ENCODE measurements around the gene ULBP3. TPM values are rescaled to one million over a fixed set of nuclear protein-coding genes. Genes with fewer than 3 reads are reported as not detected.

Gene ULBP3
- total RNA-seq, 1 experiment from 2014 or later = 18.4 TPM

- TF ChIP-seq YY1 (IDR thresholded peaks at IDR 0.05; ENCODE audit: extremely low read depth, insufficient replicate concordance, low read depth, low read length) (no peak), TCF7L2 (IDR thresholded peaks at IDR 0.05; ENCODE audit: borderline replicate concordance, extremely low read depth, insufficient read depth, insufficient read length) (no peak), FOSL1 (IDR thresholded peaks at IDR 0.05; ENCODE audit: low read depth) (no peak)
These were observed 38.3 kb downstream of the ULBP3 start (continued) for GRCh38 chr6:150030611-150031010.

- no peaks in the 10 kb centered on the region for H4K20me1 ChIP-seq (ENCODE audit: insufficient read depth)
- ATAC-seq = no peak
- H3K27me3 ChIP-seq (ENCODE audit: insufficient read depth, low read length) = no peaks in the 10 kb centered on the region
- ChIA-PET RAD21 (ENCODE audit: low non-redundant PET in 1 of 2, low total read pairs in 2 of 2, uncharacterized antibody in 2 of 2, unreplicated experiment in 2 of 2) (no interaction called here), POLR2A (no interaction called here), CTCF (no interaction called here)
- H2AFZ ChIP-seq (ENCODE audit: low read depth, low read length, poor library complexity, severe bottlenecking) = no peak overlapping the region
- H3K27ac ChIP-seq (ENCODE audit: low read depth, low read length) = no peak overlapping the region
- no peaks in the 10 kb centered on the region for H3K9me3 ChIP-seq (ENCODE audit: control insufficient read depth in 1 of 2, insufficient read depth in 1 of 2, low read depth in 1 of 2, low read length in 2 of 2)
- H3K4me3 ChIP-seq (replicated peaks in 1 of 2; ENCODE audit: low read depth in 1 of 2, low read length in 2 of 2) = no peak overlapping the region
- peaks cover 19 to 26% of the 10 kb centered on the region in 2 experiments for H3K4me1 ChIP-seq (ENCODE audit: control insufficient read depth in 1 of 2, insufficient read depth in 2 of 2, low read length in 2 of 2)
- no peaks in the 10 kb centered on the region for H3K36me3 ChIP-seq (ENCODE audit: control insufficient read depth in 1 of 2, insufficient read depth in 2 of 2, low read length in 2 of 2)
- H3K9ac ChIP-seq (ENCODE audit: low read length) = no peak overlapping the region
- intact Hi-C loops (cut with micrococcal nuclease) = loop anchor here (5.0 kb wide), 1 partner anchor 308 kb away; no protein-coding TSS in a partner anchor
- H3K9me2 ChIP-seq (ENCODE audit: insufficient read depth) = no peaks in the 10 kb centered on the region
- no peak for TF ChIP-seq TCF7L2 (IDR thresholded peaks at IDR 0.05; ENCODE audit: borderline replicate concordance, extremely low read depth, insufficient read depth, insufficient read length)
- no peak for TF ChIP-seq SP1 (IDR thresholded peaks at IDR 0.05; ENCODE audit: low read depth)
- TF ChIP-seq CEBPB (IDR thresholded peaks at IDR 0.05; ENCODE audit: low read depth) = no peak
- no peak for TF ChIP-seq SIN3A (IDR thresholded peaks at IDR 0.05; ENCODE audit: low read depth)
- TF ChIP-seq REST (IDR thresholded peaks at IDR 0.05; ENCODE audit: low read depth) = no peak
- no peak for TF ChIP-seq EZH2 (IDR thresholded peaks at IDR 0.05)
- no peak for TF ChIP-seq ZNF274 (IDR thresholded peaks at IDR 0.05; ENCODE audit: low read depth, low read length)
- TF ChIP-seq FOSL1 (IDR thresholded peaks at IDR 0.05; ENCODE audit: low read depth) = no peak
- TF ChIP-seq ZBTB33 (IDR thresholded peaks at IDR 0.05; ENCODE audit: extremely low read depth, insufficient replicate concordance, low read length) = no peak
- no peak for TF ChIP-seq YY1 (IDR thresholded peaks at IDR 0.05; ENCODE audit: extremely low read depth, insufficient replicate concordance, low read depth, low read length)
- no peak for TF ChIP-seq EGR1 (IDR thresholded peaks at IDR 0.05; ENCODE audit: low read depth)
- DNase-seq (ENCODE audit: low read depth, low spot score) = no peak
- H3K4me2 ChIP-seq (ENCODE audit: low read length) = no peak overlapping the region
- H3K79me2 ChIP-seq (ENCODE audit: insufficient read depth, low read length) = no peaks in the 10 kb centered on the region
- BruUV-seq (replicated peaks) = no TSS peak
These were observed 39.2 kb downstream of the ULBP3 start for GRCh38 chr6:150029749-150030148.

Data from HCT116 (cell line).